GM12865 (cell line): ENCODE results near the gene TMEM161A.

ENCODE experiments used
- DNase-seq: peaks from one replicate; pipeline ENCODE4 v3.0.0; 2010; ENCODE audit warnings: low read depth
- H3K4me3 ChIP-seq: 2 replicates; pipeline ENCODE4 v1.5.1; 2011; ENCODE audit warnings: mild to moderate bottlenecking, low read depth, low read length, control low read depth
- TF ChIP-seq, protein P1 (sequence below): IDR thresholded peaks from 2 replicates; pipeline ENCODE4 v1.5.1; 2011; ENCODE audit warnings: low read length, control low read depth, low read depth, inconsistent platforms; ENCODE audit not compliant: insufficient read depth; ENCODE audit errors: missing control alignments

Gene TMEM161A

DNA sequence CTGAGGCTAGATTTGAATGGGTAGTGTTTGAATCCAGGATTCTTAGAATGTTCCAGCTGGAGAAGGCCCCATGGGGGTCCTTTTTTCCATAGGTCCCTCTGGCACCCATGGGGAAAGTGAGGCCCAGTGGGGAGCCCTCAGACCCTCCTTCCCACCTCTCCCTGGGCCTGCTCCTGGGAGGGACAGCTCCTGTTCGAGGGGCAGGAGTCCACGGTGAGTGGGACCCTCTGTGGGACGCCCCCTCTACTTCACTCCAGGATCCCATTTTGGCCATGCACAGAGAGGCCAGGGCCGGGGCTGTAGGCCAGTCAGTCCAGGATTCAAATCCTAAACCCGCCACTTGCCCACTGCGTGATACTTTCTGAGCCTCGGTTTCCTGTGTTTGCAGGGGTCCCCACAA lies 24.2 kb upstream of the TMEM161A start:
- no peak overlapping the region for H3K4me3 ChIP-seq
- no peak for DNase-seq
- TF ChIP-seq, protein P1, sequence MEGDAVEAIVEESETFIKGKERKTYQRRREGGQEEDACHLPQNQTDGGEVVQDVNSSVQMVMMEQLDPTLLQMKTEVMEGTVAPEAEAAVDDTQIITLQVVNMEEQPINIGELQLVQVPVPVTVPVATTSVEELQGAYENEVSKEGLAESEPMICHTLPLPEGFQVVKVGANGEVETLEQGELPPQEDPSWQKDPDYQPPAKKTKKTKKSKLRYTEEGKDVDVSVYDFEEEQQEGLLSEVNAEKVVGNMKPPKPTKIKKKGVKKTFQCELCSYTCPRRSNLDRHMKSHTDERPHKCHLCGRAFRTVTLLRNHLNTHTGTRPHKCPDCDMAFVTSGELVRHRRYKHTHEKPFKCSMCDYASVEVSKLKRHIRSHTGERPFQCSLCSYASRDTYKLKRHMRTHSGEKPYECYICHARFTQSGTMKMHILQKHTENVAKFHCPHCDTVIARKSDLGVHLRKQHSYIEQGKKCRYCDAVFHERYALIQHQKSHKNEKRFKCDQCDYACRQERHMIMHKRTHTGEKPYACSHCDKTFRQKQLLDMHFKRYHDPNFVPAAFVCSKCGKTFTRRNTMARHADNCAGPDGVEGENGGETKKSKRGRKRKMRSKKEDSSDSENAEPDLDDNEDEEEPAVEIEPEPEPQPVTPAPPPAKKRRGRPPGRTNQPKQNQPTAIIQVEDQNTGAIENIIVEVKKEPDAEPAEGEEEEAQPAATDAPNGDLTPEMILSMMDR = no peak

DNA sequence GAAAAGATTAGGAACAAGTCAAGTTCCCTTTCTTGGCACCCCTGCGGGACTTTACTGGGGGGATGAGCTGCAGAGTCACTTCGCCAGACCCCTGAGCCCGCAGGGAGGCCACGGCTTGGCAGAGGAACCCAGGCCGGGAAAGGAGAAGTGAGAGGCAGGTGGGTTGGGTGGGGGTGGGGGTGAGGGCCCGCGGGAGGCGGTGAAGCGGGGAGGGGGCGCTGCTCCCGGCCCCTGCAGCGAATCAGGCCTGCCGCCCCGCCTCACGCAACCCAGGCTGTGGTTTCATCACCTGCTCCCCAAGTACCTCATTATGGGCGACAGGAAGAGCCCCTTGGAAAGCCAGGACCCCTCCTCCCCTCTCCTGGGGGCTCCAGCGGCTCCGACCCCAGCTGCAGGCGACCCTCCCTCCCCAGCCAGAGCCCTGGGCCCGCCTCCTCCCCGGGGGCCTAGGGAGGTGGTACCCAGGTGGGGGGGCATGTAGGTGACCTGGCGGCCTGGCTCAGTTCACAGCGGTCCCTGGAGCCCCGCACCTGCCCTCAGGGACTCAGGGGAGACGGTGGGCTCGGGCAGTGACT lies 22.3 kb upstream of the TMEM161A start:
- TF ChIP-seq, protein P1 = no peak
- no peak overlapping the region for H3K4me3 ChIP-seq
- peak; percentile 60 for DNase-seq

DNA sequence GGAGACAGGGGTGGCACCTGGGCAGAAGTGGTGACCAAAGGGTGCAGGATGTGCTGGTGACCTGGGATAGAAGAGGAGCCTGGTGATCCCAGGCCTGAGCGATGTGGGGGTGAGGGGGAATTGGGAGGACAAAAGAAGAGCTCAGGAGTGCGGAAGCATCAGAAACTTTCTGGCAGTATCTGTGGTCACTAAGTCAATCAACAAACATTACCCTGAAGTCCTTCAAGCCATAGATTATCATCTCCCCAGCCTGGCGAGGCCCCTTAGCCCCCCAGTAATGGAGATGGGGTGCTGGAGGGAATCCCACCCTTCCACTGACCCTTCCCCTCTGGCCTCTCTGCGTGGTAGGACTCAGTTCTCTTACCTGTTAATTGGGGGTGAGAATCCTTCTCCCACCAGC lies 21.3 kb upstream of the TMEM161A start:
- H3K4me3 ChIP-seq = no peak overlapping the region
- no peak for DNase-seq
- TF ChIP-seq, protein P1 = no peak

DNA sequence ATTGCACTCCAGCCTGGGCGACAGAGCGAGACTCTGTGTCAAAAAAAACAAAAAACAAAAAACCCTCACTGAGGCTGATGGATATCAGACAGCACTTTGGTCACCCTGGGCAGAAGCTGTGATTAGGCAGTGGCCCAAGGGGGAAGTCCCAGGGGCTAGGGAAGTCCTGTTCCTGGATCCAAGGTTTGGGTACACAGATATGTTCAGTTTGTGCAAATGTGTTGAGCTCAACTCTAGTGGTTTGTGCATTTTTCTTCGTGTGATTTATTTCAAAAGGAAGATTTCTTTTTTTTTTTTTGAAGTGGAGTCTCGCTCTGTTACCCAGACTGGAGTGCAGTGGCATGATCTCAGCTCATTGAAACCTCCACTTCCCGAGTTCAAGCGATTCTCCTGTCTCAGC lies 19.5 kb upstream of the TMEM161A start:
- TF ChIP-seq, protein P1 = no peak
- no peak overlapping the region for H3K4me3 ChIP-seq
- no peak for DNase-seq

DNA sequence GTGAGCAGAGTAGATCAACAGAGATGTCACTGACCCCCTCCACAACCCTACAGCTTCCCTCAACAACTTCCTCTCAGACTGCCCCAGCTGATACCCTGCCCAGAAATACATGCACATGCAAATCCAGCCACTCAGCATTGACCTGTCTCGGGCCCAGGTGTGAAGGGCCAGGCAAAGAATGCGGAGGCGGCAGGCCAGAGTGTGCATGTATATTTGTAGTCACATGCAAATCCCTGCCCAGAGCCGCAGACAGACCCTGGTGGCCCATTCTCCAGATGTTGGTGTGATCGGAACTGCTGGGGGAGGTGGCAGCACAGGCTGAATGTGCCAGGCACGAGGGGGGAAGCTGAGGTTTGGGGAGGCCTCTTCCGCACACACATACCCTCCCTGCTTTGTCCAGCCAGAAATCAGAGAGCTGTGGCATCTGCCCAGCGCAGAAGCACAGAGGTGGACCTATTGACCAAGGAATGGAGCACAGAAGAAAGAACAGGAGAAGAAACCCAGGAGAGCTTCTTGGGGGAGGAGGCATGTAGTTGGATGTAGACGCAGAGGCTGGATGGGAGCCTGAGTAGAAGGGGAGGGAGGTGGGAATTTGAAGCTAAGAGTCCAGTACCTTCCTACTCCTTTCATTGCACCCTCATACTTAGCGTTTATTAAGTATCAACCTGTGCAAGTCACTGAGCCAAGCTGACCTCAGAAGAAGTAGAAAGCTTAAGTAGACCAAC lies 17.4 kb upstream of the TMEM161A start:
- DNase-seq = peak; percentile 87
- TF ChIP-seq, protein P1 = no peak
- H3K4me3 ChIP-seq = no peak overlapping the region

DNA sequence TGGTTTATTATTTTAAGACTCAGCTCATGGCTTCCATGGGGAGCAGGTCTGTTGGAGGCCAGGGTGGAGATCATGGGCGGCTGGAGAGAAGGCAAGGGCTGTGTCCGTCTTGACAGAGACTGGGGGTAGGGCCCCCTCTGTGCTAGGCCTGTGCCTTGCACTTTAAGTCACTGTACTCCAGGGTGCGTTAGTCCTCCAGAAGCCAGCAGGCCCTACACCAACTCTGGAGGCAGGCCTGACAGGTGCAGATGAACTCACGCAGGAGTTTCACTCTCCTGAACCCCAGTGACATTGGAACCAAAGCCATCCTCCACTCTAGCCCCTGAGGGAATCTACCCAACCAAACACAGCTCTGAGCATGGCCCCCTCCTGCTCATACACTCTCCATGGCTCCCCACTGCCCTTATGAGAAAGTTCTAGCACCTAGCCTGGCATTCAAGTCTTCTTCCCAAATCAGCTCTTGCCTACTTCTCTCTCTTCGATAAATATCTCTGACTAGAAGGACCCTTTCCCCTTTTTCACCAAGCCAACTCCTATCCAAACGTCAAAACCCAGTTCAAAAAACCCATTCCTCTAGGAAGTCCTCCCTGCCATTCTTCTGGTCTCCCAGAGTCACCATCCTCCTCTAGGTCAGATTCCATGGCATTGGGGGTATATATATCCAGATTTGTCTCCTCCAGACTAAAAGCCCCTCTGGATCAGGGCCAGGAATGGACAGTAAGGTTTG lies 16.7 kb upstream of the TMEM161A start:
- H3K4me3 ChIP-seq = no peak overlapping the region
- DNase-seq = no peak
- TF ChIP-seq, protein P1 = no peak
